GM23338 (cell line): Measurements from ENCODE around the gene ADGRB2. TPM values are rescaled to one million over a fixed set of nuclear protein-coding genes. Genes with fewer than 3 reads are reported as not detected.

Experiments
- ATAC-seq: fragments of 200-7000 bp; cut with Tn5 transposase; 3 replicates; pipeline ENCODE4 v1.9.1; 2020
- DNase-seq: peaks from one replicate; pipeline ENCODE4 v3.0.0-alpha.2; 2015; ENCODE audit warnings: low spot score
- H2AFZ ChIP-seq: fragments of 200-600 bp; sonication (generic); 2 replicates; pipeline ENCODE4 v1.8.0; 2016; ENCODE audit warnings: antibody characterized with exemption, mild to moderate bottlenecking, moderate library complexity
- H3F3A ChIP-seq: fragments of 200-600 bp; sonication (generic); replicated peaks from 2 replicates; pipeline ENCODE4 v1.8.0; 2017; ENCODE audit warnings: antibody characterized with exemption, mixed run types, low read depth
- H3K27ac ChIP-seq: fragments of 200-600 bp; sonication (generic); 2 replicates; pipeline ENCODE4 v1.6.1; 2016; ENCODE audit warnings: low read depth
- H3K27me3 ChIP-seq: fragments of 200-600 bp; sonication (generic); 2 replicates; pipeline ENCODE4 v1.8.0; 2016; ENCODE audit warnings: mild to moderate bottlenecking, mixed run types, moderate library complexity; ENCODE audit not compliant: insufficient read depth
- H3K36me3 ChIP-seq: fragments of 200-600 bp; sonication (generic); 2 replicates; pipeline ENCODE4 v1.8.0; 2016; ENCODE audit warnings: mild to moderate bottlenecking; ENCODE audit not compliant: insufficient read depth
- H3K4me1 ChIP-seq: fragments of 200-600 bp; sonication (generic); 2 replicates; pipeline ENCODE4 v1.8.0; 2016; ENCODE audit warnings: mild to moderate bottlenecking, moderate library complexity; ENCODE audit not compliant: insufficient read depth
- H3K4me2 ChIP-seq: fragments of 200-600 bp; sonication (generic); 2 replicates; pipeline ENCODE4 v1.7.1; 2017; ENCODE audit warnings: mixed run types
- H3K4me3 ChIP-seq: fragments of 200-600 bp; sonication (generic); 2 replicates; pipeline ENCODE4 v1.6.1; 2016; ENCODE audit warnings: mixed run types
- H3K79me2 ChIP-seq: fragments of 200-600 bp; sonication (generic); replicated peaks from 2 replicates; pipeline ENCODE4 v1.8.0; 2017; ENCODE audit warnings: mild to moderate bottlenecking; ENCODE audit not compliant: insufficient read depth
- H3K9me2 ChIP-seq: fragments of 200-600 bp; sonication (generic); 2 replicates; pipeline ENCODE4 v1.8.0; 2017; ENCODE audit not compliant: insufficient read depth
- H4K20me1 ChIP-seq: fragments of 200-600 bp; sonication (generic); replicated peaks from 2 replicates; pipeline ENCODE4 v1.8.0; 2017; ENCODE audit warnings: mild to moderate bottlenecking; ENCODE audit not compliant: insufficient read depth
- H3K27ac Mint-ChIP-seq: 2 replicates; pipeline ENCODE4 v1.8.0; 2020; ENCODE audit warnings: inconsistent platforms, mild to moderate bottlenecking, moderate library complexity, mixed read lengths
- H3K27me3 Mint-ChIP-seq: 3 replicates; pipeline ENCODE4 v1.8.0; 2022; ENCODE audit warnings: low read depth, mild to moderate bottlenecking, moderate library complexity, mixed read lengths, inconsistent platforms; ENCODE audit not compliant: insufficient read depth, poor library complexity
- H3K36me3 Mint-ChIP-seq: 3 replicates; pipeline ENCODE4 v1.8.0; 2021; ENCODE audit warnings: low read depth, mild to moderate bottlenecking, inconsistent platforms, moderate library complexity, mixed read lengths
- H3K4me1 Mint-ChIP-seq: 3 replicates; pipeline ENCODE4 v1.8.0; 2020; ENCODE audit warnings: mild to moderate bottlenecking, inconsistent platforms, mixed read lengths
- H3K4me3 Mint-ChIP-seq: 3 replicates; pipeline ENCODE4 v1.8.0; 2021; ENCODE audit warnings: moderate library complexity, mild to moderate bottlenecking, inconsistent platforms, mixed read lengths
- H3K9me3 Mint-ChIP-seq: 3 replicates; pipeline ENCODE4 v1.8.0; 2020; ENCODE audit warnings: moderate library complexity, mild to moderate bottlenecking, inconsistent platforms, mixed read lengths
- CREB1 ChIP-seq: fragments of 250-450 bp; sonication (Bioruptor Pico); IDR thresholded peaks from 2 replicates; pipeline ENCODE4 v1.5.0; 2020; ENCODE audit warnings: low read depth, mild to moderate bottlenecking, moderate library complexity
- CTCF ChIP-seq, 2 experiments: fragments of 200-600 bp in 1 of 2; sonication (generic) in 1 of 2; conservative IDR thresholded peaks; 2 replicates each; pipeline versions ENCODE4 v1.5.1 to v1.6.1; 2016 to 2017; ENCODE audit warnings: antibody characterized with exemption in 2 of 2, low read depth in 2 of 2, mild to moderate bottlenecking in 2 of 2, moderate library complexity in 1 of 2
- ETS1 ChIP-seq: IDR thresholded peaks from 2 replicates; pipeline ENCODE4 v1.6.1; 2016; ENCODE audit warnings: antibody characterized with exemption
- EZH2 ChIP-seq: fragments of 200-600 bp; sonication (generic); IDR thresholded peaks from one replicate; pipeline ENCODE4 v1.8.0; 2017; ENCODE audit warnings: antibody characterized with exemption, mild to moderate bottlenecking, low read depth; ENCODE audit not compliant: unreplicated experiment
- EZH2phosphoT487 ChIP-seq: fragments of 200-600 bp; sonication (generic); IDR thresholded peaks from one replicate; pipeline ENCODE4 v1.8.1; 2018; ENCODE audit warnings: antibody characterized with exemption; ENCODE audit not compliant: unreplicated experiment
- JUNB ChIP-seq: IDR thresholded peaks from one replicate; pipeline ENCODE4 v1.6.1; 2016; ENCODE audit warnings: antibody characterized with exemption; ENCODE audit not compliant: unreplicated experiment
- NANOG ChIP-seq: IDR thresholded peaks from 2 replicates; pipeline ENCODE4 v1.6.1; 2016; ENCODE audit warnings: antibody characterized with exemption, borderline replicate concordance
- POLR2AphosphoS5 ChIP-seq: IDR thresholded peaks from 2 replicates; pipeline ENCODE4 v1.6.1; 2016; ENCODE audit warnings: antibody characterized with exemption, low read depth
- REST ChIP-seq: IDR thresholded peaks from one replicate; pipeline ENCODE4 v1.6.1; 2018; ENCODE audit warnings: antibody characterized with exemption; ENCODE audit not compliant: unreplicated experiment
- STAT1 ChIP-seq: IDR thresholded peaks from one replicate; pipeline ENCODE4 v1.6.1; 2016; ENCODE audit warnings: antibody characterized with exemption; ENCODE audit not compliant: unreplicated experiment
- ZNF114 ChIP-seq: fragments of 250-450 bp; sonication (Bioruptor Pico); IDR thresholded peaks from 2 replicates; pipeline ENCODE4 v1.5.0; 2020; ENCODE audit warnings: mild to moderate bottlenecking, moderate library complexity
- ZNF331 ChIP-seq: fragments of 250-450 bp; sonication (Bioruptor Pico); IDR thresholded peaks from 2 replicates; pipeline ENCODE4 v1.5.0; 2020; ENCODE audit warnings: low read depth, mild to moderate bottlenecking, moderate library complexity
- ZNF462 ChIP-seq: fragments of 250-450 bp; sonication (Bioruptor Pico); IDR thresholded peaks from 2 replicates; pipeline ENCODE4 v1.5.0; 2020; ENCODE audit warnings: mild to moderate bottlenecking, moderate library complexity
- polyA plus RNA-seq: library from polyadenylated mRNA; unstranded; fragments of >200 nt; fragmentation: Nextera tagmentation; extraction: Ambion mirVana; gene quantifications from 2 replicates; pipeline ENCODE4 v1.2.1, GENCODE V29; 2016
- total RNA-seq: library from RNA; depleted of rRNA; stranded (reverse); fragments of >200 nt; shearing (Covaris generic); gene quantifications from 2 replicates; pipeline ENCODE4 v1.2.3, GENCODE V29; 2014

The ADGRB2 gene
- total and polyA plus RNA-seq, 2 experiments from 2014 or later: 8.0 to 27.8 TPM

GRCh38 chr1:31807273-31808048, 43.3 kb upstream of the ADGRB2 start:
- H4K20me1 ChIP-seq: no peaks in the 10 kb centered on the region
- no peak overlapping the region for H3K27ac Mint-ChIP-seq
- no peak overlapping the region for H3K27ac ChIP-seq
- DNase-seq: no peak
- no peak overlapping the region for H2AFZ ChIP-seq
- peaks cover 4% of the 10 kb centered on the region for H3K27me3 Mint-ChIP-seq
- no peaks in the 10 kb centered on the region for H3K79me2 ChIP-seq
- H3K27me3 ChIP-seq: no peaks in the 10 kb centered on the region
- TF ChIP-seq CTCF (conservative IDR thresholded peaks at IDR 0.05; ENCODE audit: low read depth in 2 of 2): no peak
- TF ChIP-seq NANOG: no peak
- no peak for TF ChIP-seq REST
- TF ChIP-seq POLR2AphosphoS5: no peak
- no peak for TF ChIP-seq STAT1
- TF ChIP-seq ETS1: no peak
- no peak for TF ChIP-seq EZH2
- no peak for TF ChIP-seq EZH2phosphoT487
- TF ChIP-seq ZNF331: no peak
- no peak for TF ChIP-seq ZNF114 (CRISPR knock-in tag)
- TF ChIP-seq ZNF462 (CRISPR knock-in tag): no peak
- no peak for TF ChIP-seq JUNB
- TF ChIP-seq CREB1: no peak
- H3K4me1 ChIP-seq: no peaks in the 10 kb centered on the region; the same call in 1 of the 2 replicates
- no peaks in the 10 kb centered on the region for H3K36me3 Mint-ChIP-seq
- no peak for ATAC-seq
- H3K4me3 ChIP-seq: no peak overlapping the region
- H3F3A ChIP-seq: no peaks in the 10 kb centered on the region
- H3K36me3 ChIP-seq: no peaks in the 10 kb centered on the region
- no peak overlapping the region for H3K4me3 Mint-ChIP-seq
- peaks cover 4% of the 10 kb centered on the region; the same call in 2 of the 3 replicates for H3K9me3 Mint-ChIP-seq
- H3K9me2 ChIP-seq: no peaks in the 10 kb centered on the region
- H3K4me1 Mint-ChIP-seq: peaks cover 3% of the 10 kb centered on the region
- no peak overlapping the region for H3K4me2 ChIP-seq
